K562 (cell line): ENCODE measurements around the gene MDP1. TPM values are rescaled to one million over a fixed set of nuclear protein-coding genes. Genes with fewer than 3 reads are reported as not detected.

Experiments used
- ARID1B ChIP-seq: fragments of 450-650 bp; IDR thresholded peaks from 2 replicates; pipeline ENCODE4 v1.6.1; 2016; ENCODE audit warnings: antibody characterized with exemption, mild to moderate bottlenecking, inconsistent platforms
- CEBPG ChIP-seq, 3 experiments: fragments of 200-800 bp in 1 of 3; sonication (Bioruptor generic) in 1 of 3; sonication (generic) in 1 of 3; formaldehyde crosslinking in 1 of 3; IDR thresholded peaks in 2 of 3; conservative IDR thresholded peaks in 1 of 3; 2 replicates each; pipeline versions ENCODE4 v1.6.1 to v1.8.0; 2016 to 2022; ENCODE audit warnings: missing compliant biosample characterization in 2 of 3, missing genetic modification characterization in 2 of 3, mild to moderate bottlenecking in 1 of 3, missing genetic modification reagents in 1 of 3
- CREM ChIP-seq: IDR thresholded peaks from 2 replicates; pipeline ENCODE4 v1.6.1; 2014; ENCODE audit warnings: antibody characterized with exemption, low read depth
- CTBP1 ChIP-seq: fragments of 450-650 bp; IDR thresholded peaks from 2 replicates; pipeline ENCODE4 v1.6.1; 2016; ENCODE audit warnings: borderline replicate concordance
- EGR1 ChIP-seq: fragments of 450-650 bp; conservative IDR thresholded peaks from 2 replicates; pipeline ENCODE4 v1.6.1; 2017; ENCODE audit warnings: mild to moderate bottlenecking
- HES1 ChIP-seq: fragments of 450-650 bp; IDR thresholded peaks from 2 replicates; pipeline ENCODE4 v1.6.1; 2016; ENCODE audit warnings: low read depth, mild to moderate bottlenecking, moderate library complexity
- HNRNPLL ChIP-seq: fragments of 200-400 bp; formaldehyde crosslinking; IDR thresholded peaks from 2 replicates; pipeline ENCODE4 v1.6.1; 2017; ENCODE audit warnings: low read length, low read depth, mild to moderate bottlenecking; ENCODE audit not compliant: poor library complexity, severe bottlenecking
- MTF1 ChIP-seq: fragments of 250-450 bp; sonication (Bioruptor Pico); IDR thresholded peaks from 2 replicates; pipeline ENCODE4 v1.9.0; 2021; ENCODE audit warnings: moderate library complexity, mild to moderate bottlenecking, inconsistent platforms, borderline replicate concordance
- NFYB ChIP-seq: IDR thresholded peaks from 2 replicates; pipeline ENCODE4 v1.6.1; 2011; ENCODE audit warnings: mild to moderate bottlenecking, moderate library complexity; ENCODE audit not compliant: insufficient read length; ENCODE audit errors: extremely low read depth
- NR2C2 ChIP-seq, 2 experiments: fragments of 200-800 bp in 1 of 2; sonication (Bioruptor generic) in 1 of 2; sonication (generic) in 1 of 2; formaldehyde crosslinking in 1 of 2; IDR thresholded peaks; 2 replicates each; pipeline versions ENCODE4 v1.6.1 to v1.8.0; 2016 to 2022; ENCODE audit warnings: mild to moderate bottlenecking in 1 of 2, missing compliant biosample characterization in 1 of 2, missing genetic modification characterization in 1 of 2, missing genetic modification reagents in 1 of 2
- NR3C1 ChIP-seq: sonication (generic); formaldehyde crosslinking; IDR thresholded peaks from 2 replicates; pipeline ENCODE4 v1.8.1; 2022; ENCODE audit warnings: missing genetic modification reagents
- NR4A1 ChIP-seq, 2 experiments: fragments of 250-450 bp in 1 of 2; fragments of 450-650 bp in 1 of 2; sonication (Bioruptor Pico) in 1 of 2; IDR thresholded peaks; 2 replicates each; pipeline versions ENCODE4 v1.4.0 to v1.6.1; 2016 to 2020; ENCODE audit warnings: mild to moderate bottlenecking in 2 of 2, missing compliant biosample characterization in 1 of 2, missing genetic modification characterization in 1 of 2, moderate library complexity in 1 of 2
- RCOR1 ChIP-seq, 2 experiments: IDR thresholded peaks; 2 replicates each; pipeline ENCODE4 v1.6.1; 2012; ENCODE audit warnings: low read depth in 2 of 2, low read length in 2 of 2, borderline replicate concordance in 1 of 2, improper control_type of control experiment in 1 of 2
- SNRNP70 ChIP-seq: fragments of 200-400 bp; formaldehyde crosslinking; optimal IDR thresholded peaks from 2 replicates; pipeline ENCODE3; 2017; ENCODE audit warnings: low read depth, low read length
- TEAD4 ChIP-seq, 2 experiments: sonication (generic) in 1 of 2; formaldehyde crosslinking in 1 of 2; IDR thresholded peaks; 2 replicates each; pipeline versions ENCODE4 v1.6.1 to v1.8.0; 2012 to 2022; ENCODE audit warnings: borderline replicate concordance in 1 of 2, inconsistent platforms in 1 of 2, low read length in 1 of 2, mild to moderate bottlenecking in 1 of 2, missing genetic modification reagents in 1 of 2
- ZBTB43 ChIP-seq: sonication (generic); formaldehyde crosslinking; IDR thresholded peaks from 2 replicates; pipeline ENCODE4 v1.8.0; 2023; ENCODE audit warnings: mild to moderate bottlenecking, missing genetic modification reagents
- ZNF133 ChIP-seq: fragments of 250-450 bp; sonication (Bioruptor Pico); IDR thresholded peaks from 2 replicates; pipeline ENCODE4 v1.4.0; 2020; ENCODE audit warnings: mild to moderate bottlenecking
- ZNF263 ChIP-seq: sonication (generic); formaldehyde crosslinking; IDR thresholded peaks from 2 replicates; pipeline ENCODE4 v1.8.0; 2022; ENCODE audit warnings: mild to moderate bottlenecking, missing genetic modification reagents, borderline replicate concordance
- polyA plus RNA-seq, 8 experiments: library from polyadenylated mRNA; depleted of rRNA in 4 of 8; stranded (reverse) in 5 of 8; unstranded in 3 of 8; fragments of >200 nt; fragmentation: Nextera tagmentation in 2 of 8; fragmentation: Illumina TruSeq in 1 of 8; extraction: Ambion mirVana in 2 of 8; extraction: Trizol in 1 of 8; gene quantifications; 2 replicates each; pipeline versions ENCODE4 v1.2.1 to v1.2.3, GENCODE V29; 2011 to 2014; ENCODE audit warnings: inconsistent platforms in 1 of 8, missing spikeins in 1 of 8
- total RNA-seq, 7 experiments: library from RNA; depleted of rRNA in 6 of 7; stranded (reverse); fragments of >200 nt in 6 of 7; fragmentation: Illumina TruSeq in 2 of 7; extraction: Trizol in 2 of 7; gene quantifications; 2 replicates each; pipeline versions ENCODE4 v1.2.1 to v1.2.3, GENCODE V29; 2011 to 2021; ENCODE audit warnings: low replicate concordance in 1 of 7
- TF ChIP-seq, protein P1 (sequence below): sonication (generic); formaldehyde crosslinking; IDR thresholded peaks from 2 replicates; pipeline ENCODE4 v1.9.0; 2022; ENCODE audit warnings: mild to moderate bottlenecking, missing genetic modification reagents
- TF ChIP-seq, protein P2 (sequence below), 2 experiments: fragments of 450-650 bp in 1 of 2; sonication (generic) in 1 of 2; formaldehyde crosslinking; conservative IDR thresholded peaks; 2 replicates each; pipeline versions ENCODE4 v1.4.0 to v1.8.1; 2020 to 2022; ENCODE audit warnings: mild to moderate bottlenecking in 1 of 2, missing genetic modification reagents in 1 of 2

MDP1 gene
- total and polyA plus RNA-seq, 9 of the 15 experiments (the other 6 are each of a cell fraction or from before 2014, with no cell fraction given), result 2.7 to 29.6 (median 11.0) TPM

- TF ChIP-seq HES1 (no peak), NFYB (no peak), ZNF133 (no peak), NR3C1 (CRISPR knock-in tag) (no peak), CTBP1 (peak; percentile 86), CREM (peak; percentile 47; the same call in 1 of the 2 replicates), RCOR1 (IDR thresholded peaks at IDR 0.05; ENCODE audit: borderline replicate concordance in 1 of 2, low read depth in 2 of 2, low read length in 2 of 2) (peak; percentile 23 to 76; a peak in 3 of 4 replicates), NR4A1 (CRISPR knock-in tag; IDR thresholded peaks at IDR 0.05) (no peak), NR4A1 (tag; IDR thresholded peaks at IDR 0.05) (no peak), MTF1 (CRISPR knock-in tag) (no peak), CEBPG (CRISPR knock-in tag; IDR thresholded peaks at IDR 0.05) (no peak), CEBPG (tag; conservative IDR thresholded peaks at IDR 0.05 in 1 of 2, IDR thresholded peaks at IDR 0.05 in 1 of 2) (no peak), TEAD4 (IDR thresholded peaks at IDR 0.05; ENCODE audit: low read length) (peak; percentile 94), TEAD4 (CRISPR knock-in tag; IDR thresholded peaks at IDR 0.05; ENCODE audit: borderline replicate concordance) (no peak), EGR1 (0 out of 2 replicates have a peak, but pooled peaks have one; percentile 16), ZBTB43 (CRISPR knock-in tag) (no peak), SNRNP70 (no peak), HNRNPLL (no peak), ZNF263 (CRISPR knock-in tag) (no peak), ARID1B (peak; percentile 93), NR2C2 (CRISPR knock-in tag; IDR thresholded peaks at IDR 0.05) (no peak), NR2C2 (tag; IDR thresholded peaks at IDR 0.05) (no peak)
- TF ChIP-seq, protein P1, sequence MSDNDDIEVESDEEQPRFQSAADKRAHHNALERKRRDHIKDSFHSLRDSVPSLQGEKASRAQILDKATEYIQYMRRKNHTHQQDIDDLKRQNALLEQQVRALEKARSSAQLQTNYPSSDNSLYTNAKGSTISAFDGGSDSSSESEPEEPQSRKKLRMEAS (CRISPR knock-in tag), result peak; percentile 58; the same call in 1 of the 2 replicates
- TF ChIP-seq, protein P2, sequence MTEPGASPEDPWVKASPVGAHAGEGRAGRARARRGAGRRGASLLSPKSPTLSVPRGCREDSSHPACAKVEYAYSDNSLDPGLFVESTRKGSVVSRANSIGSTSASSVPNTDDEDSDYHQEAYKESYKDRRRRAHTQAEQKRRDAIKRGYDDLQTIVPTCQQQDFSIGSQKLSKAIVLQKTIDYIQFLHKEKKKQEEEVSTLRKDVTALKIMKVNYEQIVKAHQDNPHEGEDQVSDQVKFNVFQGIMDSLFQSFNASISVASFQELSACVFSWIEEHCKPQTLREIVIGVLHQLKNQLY (CRISPR knock-in tag; conservative IDR thresholded peaks at IDR 0.05), result no peak
These were observed 40.3 kb upstream of the MDP1 start (continued) for GRCh38 chr14:24255931-24256711.
